HG02759 (cell line): Measurements from ENCODE around the gene SERPINF2.
"Not testable (repeated sequence)": the region's sequence is repeated elsewhere in the genome, so short reads cannot be mapped to it uniquely, and the experiment has no call there.

Source experiments
- ATAC-seq: cut with Tn5 transposase; IDR thresholded peaks from one replicate; pipeline ENCODE4 v1.9.1; 2021; ENCODE audit warnings: mild to moderate bottlenecking, moderate library complexity; ENCODE audit not compliant: unreplicated experiment

The SERPINF2 gene

GRCh38 chr17:1742371-1743087 is at the start of gene SERPINF2:
SERPINF2 (plus strand) TSS chr17:1742871; CDS start chr17:1744996, 2,125 bp downstream.
- no peak for ATAC-seq

GRCh38 chr17:1693339-1693738 is 49.3 kb upstream of the SERPINF2 start:
- no peak for ATAC-seq

- no peak for ATAC-seq
Observed at GRCh38 chr17:1695365-1695764, 47.3 kb upstream of the SERPINF2 start.

- no peak for ATAC-seq
Observed at GRCh38 chr17:1697681-1698080, 45.0 kb upstream of the SERPINF2 start.

GRCh38 chr17:1699891-1700290 is 42.8 kb upstream of the SERPINF2 start:
- not testable (repeated sequence) for ATAC-seq

GRCh38 chr17:1703063-1703462 is 39.6 kb upstream of the SERPINF2 start:
- no peak for ATAC-seq

- no peak for ATAC-seq
Observed at GRCh38 chr17:1705004-1705403, 37.7 kb upstream of the SERPINF2 start.

GRCh38 chr17:1707107-1707506 is 35.6 kb upstream of the SERPINF2 start:
- ATAC-seq, result no peak

- ATAC-seq, result not testable (repeated sequence)
Observed at GRCh38 chr17:1708791-1709346, 33.8 kb upstream of the SERPINF2 start.

GRCh38 chr17:1709403-1709951 is 33.2 kb upstream of the SERPINF2 start:
- no peak for ATAC-seq

GRCh38 chr17:1709971-1710806 is 32.5 kb upstream of the SERPINF2 start, which contains the start of gene TLCD2:
TLCD2 (minus strand) TSS chr17:1710377; CDS start chr17:1710242, 135 bp downstream.
- ATAC-seq, result no peak

GRCh38 chr17:1710807-1711553 is 31.7 kb upstream of the SERPINF2 start:
- ATAC-seq, result no peak

GRCh38 chr17:1711804-1712203 is 30.9 kb upstream of the SERPINF2 start:
- ATAC-seq, result no peak

- no peak for ATAC-seq
Observed at GRCh38 chr17:1712271-1712670, 30.4 kb upstream of the SERPINF2 start.

- ATAC-seq, result no peak
Observed at GRCh38 chr17:1713160-1713877, 29.4 kb upstream of the SERPINF2 start.

- ATAC-seq, result no peak
Observed at GRCh38 chr17:1713878-1714426, 28.7 kb upstream of the SERPINF2 start.

GRCh38 chr17:1714427-1714979 is 28.2 kb upstream of the SERPINF2 start:
- ATAC-seq, result no peak

- no peak for ATAC-seq
Observed at GRCh38 chr17:1714980-1715802, 27.5 kb upstream of the SERPINF2 start.

- no peak for ATAC-seq
Observed at GRCh38 chr17:1715803-1716075, 26.9 kb upstream of the SERPINF2 start.
